HPDE6-E6E7 (cell line): Measurements from ENCODE around the gene GRIN1.

Experiments used
- DNase-seq: peaks from one replicate; pipeline ENCODE4 v3.0.0; 2011; ENCODE audit warnings: missing footprints; ENCODE audit errors: extremely low spot score

Gene GRIN1

GRCh38 chr9:137164370-137165249 lies 25.7 kb downstream of the GRIN1 start:
- DNase-seq = no peak

GRCh38 chr9:137165250-137165836 lies 26.4 kb downstream of the GRIN1 start:
- DNase-seq = no peak

- DNase-seq = no peak
These were observed 27.7 kb downstream of the GRIN1 start for GRCh38 chr9:137166380-137167229.

- DNase-seq = no peak
These were observed 28.4 kb downstream of the GRIN1 start for GRCh38 chr9:137167277-137167746.

GRCh38 chr9:137167747-137168572 lies 29.0 kb downstream of the GRIN1 start:
- no peak for DNase-seq

- DNase-seq = no peak
These were observed 29.6 kb downstream of the GRIN1 start for GRCh38 chr9:137168573-137168903.

GRCh38 chr9:137168904-137169856 lies 30.2 kb downstream of the GRIN1 start:
- DNase-seq = no peak

- no peak for DNase-seq
These were observed 31.0 kb downstream of the GRIN1 start, which contains the start of gene LRRC26 for GRCh38 chr9:137169896-137170358. LRRC26 (minus strand) TSS chr9:137170051; CDS start chr9:137169943, 108 bp downstream.

- DNase-seq = no peak
These were observed 31.7 kb downstream of the GRIN1 start for GRCh38 chr9:137170486-137171148.

GRCh38 chr9:137171149-137171900 lies 32.4 kb downstream of the GRIN1 start:
- DNase-seq = no peak

- no peak for DNase-seq
These were observed 34.2 kb downstream of the GRIN1 start for GRCh38 chr9:137172901-137173795.

GRCh38 chr9:137173796-137174664 lies 35.1 kb downstream of the GRIN1 start:
- no peak for DNase-seq

- no peak for DNase-seq
These were observed 35.9 kb downstream of the GRIN1 start for GRCh38 chr9:137174722-137175293.

- DNase-seq = no peak
These were observed 36.5 kb downstream of the GRIN1 start for GRCh38 chr9:137175345-137175961.

- DNase-seq = peak; percentile 75
These were observed 37.6 kb downstream of the GRIN1 start for GRCh38 chr9:137176302-137177182.
